ENCODE results near the gene PLPP7.
A peak's percentile ranks its signal among the peaks of the same experiment; 100 is the strongest.
"Not testable (repeated sequence)": the region's sequence is repeated elsewhere in the genome, so short reads cannot be mapped to it uniquely, and the experiment has no call there.

The PLPP7 gene

DNA sequence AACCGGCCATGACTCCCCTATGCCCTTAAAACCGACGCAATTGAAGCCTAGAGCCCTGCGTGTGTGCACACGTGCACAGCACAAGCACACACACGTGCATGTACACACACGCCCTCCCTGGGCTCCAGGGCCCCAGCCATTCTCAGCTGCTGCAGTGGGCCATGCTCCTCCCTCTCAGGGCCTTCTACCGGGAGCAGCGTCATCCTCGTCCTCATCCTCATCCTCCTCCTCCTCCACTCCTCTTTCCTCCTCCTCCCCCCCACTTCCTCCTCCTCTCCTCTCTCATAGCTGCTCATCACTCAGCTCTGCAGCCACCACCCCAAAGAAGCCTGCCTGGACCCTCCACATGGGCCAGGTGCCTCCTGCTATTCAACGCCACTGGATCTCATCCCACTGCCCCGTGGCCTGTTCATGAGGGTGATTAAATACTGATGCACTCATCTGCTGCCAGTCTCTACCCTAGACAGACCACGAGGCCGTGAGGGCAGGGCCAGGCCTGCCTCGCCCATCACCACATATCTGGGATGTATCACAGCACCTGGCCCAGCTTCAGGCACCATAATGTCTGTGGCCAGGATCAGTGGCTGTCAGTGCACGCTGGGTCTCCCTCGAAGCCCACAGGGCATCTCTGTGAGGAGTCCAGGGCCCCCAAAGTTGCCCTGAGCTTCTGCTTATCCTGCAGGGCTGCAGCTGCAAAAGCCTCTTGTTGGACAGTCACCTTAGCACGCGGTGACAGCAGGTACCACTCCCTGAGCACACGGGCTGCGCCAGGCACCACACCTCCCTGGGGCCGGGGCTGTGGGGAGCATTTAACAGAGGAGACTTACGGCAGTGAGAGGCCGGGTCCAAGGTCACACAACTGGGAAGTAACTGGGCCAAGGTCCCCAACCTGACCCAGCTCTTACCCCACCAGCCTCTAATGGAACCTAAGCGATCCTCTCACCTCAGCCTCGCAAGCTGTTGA lies 23.0 kb upstream of the PLPP7 start:
- DNase-seq (ENCODE audit: low read depth), result no peak

DNA sequence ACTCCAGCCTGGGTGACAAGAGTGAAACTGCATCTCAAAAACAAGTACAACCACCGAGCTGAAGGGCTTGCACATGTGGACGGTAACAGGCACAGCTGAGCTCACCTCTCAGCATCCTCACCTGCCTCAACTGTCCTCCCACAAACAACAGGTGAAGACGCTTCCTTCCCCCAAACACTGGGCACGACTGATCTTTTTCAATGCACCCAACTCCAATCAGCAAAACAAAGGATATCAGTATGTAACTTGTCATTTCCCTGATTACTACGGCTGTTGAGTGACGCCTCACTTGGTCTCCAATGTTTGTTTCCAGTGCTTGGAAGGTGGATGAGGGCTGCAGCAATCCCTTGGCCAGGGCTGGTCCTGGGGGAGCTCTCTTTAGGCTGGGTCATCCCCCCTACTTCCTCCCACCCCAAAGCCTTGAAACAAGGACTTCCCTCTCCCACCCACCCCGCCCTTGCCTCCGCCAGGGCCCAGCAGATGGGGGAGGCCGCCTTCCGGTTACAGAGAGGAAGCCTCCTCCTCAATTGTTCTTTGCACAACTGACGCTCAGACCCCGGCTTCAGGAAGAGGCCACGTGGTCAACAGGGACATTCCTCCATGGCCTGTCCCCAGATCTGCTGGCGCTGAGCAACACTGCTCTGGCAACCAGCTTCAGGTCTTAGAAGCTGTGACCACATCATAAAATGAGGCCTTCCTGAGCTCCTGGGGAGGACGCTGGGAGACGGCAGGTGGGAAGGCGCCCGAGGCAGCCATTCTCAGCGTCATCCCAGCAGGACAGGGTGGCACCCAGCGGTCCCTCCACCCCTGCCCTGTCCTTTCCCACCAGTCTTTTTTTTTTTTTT lies 19.1 kb upstream of the PLPP7 start:
- no peak for DNase-seq (ENCODE audit: low read depth)

DNA sequence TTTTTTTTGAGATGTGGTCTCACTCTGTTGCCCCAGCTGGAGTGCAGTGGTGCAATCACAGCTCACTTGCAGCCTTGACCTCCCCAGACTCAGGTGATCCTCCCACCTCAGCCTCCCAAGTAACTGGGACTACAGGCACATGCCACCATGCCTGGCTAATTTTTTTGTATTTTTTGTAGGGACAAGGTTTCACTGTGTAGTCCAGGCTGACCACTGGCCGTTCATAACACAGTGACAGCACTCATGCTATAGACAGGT lies 18.6 kb upstream of the PLPP7 start:
- DNase-seq (ENCODE audit: low read depth), result not testable (repeated sequence)

DNA sequence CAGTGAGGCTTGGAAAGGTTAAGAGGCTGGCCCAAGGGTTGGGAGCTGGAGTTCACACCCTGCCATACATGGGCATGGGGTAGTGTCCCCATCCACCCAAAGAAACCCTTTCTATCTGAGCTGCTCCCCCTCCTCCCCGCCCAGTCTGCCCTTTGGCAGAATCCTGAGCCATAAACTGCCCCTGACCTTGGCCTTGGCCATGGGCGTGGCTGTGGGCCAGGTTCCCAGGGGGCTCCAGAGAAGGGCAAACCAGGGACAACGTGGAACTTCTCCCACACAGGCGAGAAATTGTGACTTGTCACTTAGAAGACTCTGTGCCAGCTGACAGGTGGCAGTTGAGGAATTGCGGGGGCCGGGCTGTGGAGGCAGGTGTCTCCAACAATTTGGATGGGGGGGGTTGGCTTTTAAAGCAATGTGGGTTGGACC lies 18.0 kb upstream of the PLPP7 start:
- DNase-seq (ENCODE audit: low read depth), result no peak

DNA sequence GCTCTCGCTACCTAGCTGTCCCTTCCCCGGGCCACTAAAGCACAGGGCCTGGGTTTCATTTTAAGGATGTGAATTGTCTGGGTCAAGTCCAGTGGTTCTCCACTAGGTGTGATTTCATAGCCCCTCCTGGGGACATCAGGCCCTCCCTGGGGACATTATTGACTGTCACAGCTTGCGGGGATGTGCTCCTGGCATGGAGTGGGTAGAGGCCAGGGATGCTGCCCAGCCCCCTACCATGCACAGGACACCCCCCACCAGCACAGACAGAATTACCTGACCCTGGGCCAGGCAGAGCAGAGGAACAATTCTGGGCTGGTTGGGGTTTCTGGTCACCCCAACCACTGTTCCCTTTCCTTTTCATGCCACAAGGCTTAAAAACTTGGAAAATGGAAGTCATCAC lies 17.3 kb upstream of the PLPP7 start:
- DNase-seq (ENCODE audit: low read depth), result no peak

DNA sequence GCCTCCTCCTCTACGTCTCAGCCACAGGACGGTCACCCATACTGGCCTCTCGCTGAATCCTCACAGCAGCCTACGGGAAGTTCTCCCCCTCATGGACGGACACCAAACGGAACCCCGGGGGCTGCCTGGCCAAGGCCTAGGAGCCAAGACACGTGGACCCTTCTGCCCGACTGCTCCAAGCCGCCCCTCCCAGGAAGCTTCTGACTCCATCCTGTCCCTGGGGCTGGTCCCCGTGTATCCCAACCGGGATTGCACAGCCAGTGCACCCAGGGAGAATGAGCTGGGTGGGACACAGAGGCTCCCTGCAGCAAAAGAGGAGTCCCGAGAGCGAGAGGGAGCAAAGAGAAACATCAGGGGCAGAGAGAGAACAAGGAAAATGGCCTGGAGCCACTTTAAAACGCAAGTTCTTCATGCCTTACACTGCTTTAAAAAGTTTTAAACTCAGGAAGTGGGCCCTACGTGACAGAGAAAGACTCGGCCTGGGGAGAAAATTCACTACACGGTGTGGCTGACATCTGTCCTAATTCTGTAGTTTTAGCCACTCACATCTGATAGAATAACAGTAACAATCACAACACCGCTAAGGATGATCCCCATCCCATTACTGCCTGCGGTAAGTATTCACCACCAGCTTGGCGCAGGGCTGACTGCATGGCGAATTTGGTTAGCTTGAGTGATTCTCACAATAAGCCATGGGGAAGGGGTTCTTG lies 16.2 kb upstream of the PLPP7 start:
- DNase-seq (ENCODE audit: low read depth), result no peak

DNA sequence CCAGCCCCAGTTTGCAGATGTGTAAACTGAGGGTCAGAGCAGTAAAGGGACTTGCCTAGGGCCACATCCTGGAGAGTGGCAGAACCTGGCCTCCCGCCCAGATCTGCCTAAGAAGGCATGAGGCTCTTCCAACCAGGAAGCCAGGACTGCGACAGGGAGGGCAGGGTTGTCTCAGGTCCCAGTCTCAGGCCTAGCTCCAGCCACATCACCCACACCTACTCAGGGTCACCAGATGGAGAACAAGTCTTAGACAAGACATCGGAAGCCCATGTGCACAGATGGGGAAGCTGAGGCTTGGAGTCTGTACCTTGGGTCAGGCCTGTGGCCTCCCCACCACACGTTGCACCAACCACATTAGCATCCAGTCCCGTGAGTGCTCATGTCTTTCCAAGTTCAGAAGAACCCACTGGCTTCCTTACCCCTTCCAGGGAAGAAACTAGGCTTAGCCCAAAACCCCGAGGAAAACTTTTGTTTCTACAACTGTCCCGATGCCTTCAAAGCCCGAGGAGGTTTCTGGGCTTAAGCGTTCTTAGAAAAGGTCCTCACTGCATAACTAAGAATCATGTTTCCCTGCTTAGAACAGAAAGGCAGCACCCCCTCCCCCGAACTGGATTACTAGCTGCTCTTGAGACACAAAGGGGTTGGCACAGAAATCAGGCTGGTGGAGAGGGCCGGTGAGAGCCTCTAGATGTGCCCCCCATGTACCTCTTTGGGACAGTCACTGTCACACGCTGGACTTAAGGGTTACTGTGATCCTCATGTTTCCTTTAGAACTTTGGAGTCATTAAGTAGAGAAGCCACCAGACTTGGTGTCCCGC lies 15.5 kb upstream of the PLPP7 start:
- no peak for DNase-seq (ENCODE audit: low read depth)

DNA sequence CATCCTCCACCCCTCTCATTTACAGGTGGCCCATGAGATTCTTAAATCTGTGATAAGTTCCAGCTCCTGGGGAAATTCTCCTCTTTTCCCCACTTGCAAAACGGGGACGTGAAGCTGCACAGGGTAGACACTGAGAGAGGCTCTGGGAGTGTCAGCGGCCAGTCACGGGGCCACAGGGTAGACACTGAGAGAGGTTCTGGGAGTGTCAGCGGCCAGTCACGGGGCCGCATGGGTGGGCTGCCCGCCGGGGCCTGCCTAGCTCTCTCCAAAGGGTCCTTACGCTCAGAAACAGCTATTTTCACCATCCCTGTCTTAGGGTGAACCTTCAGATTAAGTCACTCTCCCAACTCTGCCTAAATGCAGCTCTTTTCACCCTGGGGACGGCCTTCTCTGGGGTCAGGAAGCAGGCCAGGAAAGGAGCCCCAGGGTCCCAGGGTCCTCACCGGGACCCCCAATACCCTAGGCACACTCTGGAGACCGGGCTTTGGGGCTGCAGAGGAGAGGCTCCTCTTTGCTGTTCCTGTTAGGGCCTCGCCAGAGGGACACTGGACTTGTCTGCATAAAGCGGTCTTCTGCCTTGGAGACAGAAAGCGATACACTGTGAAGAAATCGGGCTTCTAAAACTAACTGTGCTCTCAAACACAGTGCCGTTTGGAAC lies 14.7 kb upstream of the PLPP7 start:
- DNase-seq (ENCODE audit: low read depth), result no peak

DNA sequence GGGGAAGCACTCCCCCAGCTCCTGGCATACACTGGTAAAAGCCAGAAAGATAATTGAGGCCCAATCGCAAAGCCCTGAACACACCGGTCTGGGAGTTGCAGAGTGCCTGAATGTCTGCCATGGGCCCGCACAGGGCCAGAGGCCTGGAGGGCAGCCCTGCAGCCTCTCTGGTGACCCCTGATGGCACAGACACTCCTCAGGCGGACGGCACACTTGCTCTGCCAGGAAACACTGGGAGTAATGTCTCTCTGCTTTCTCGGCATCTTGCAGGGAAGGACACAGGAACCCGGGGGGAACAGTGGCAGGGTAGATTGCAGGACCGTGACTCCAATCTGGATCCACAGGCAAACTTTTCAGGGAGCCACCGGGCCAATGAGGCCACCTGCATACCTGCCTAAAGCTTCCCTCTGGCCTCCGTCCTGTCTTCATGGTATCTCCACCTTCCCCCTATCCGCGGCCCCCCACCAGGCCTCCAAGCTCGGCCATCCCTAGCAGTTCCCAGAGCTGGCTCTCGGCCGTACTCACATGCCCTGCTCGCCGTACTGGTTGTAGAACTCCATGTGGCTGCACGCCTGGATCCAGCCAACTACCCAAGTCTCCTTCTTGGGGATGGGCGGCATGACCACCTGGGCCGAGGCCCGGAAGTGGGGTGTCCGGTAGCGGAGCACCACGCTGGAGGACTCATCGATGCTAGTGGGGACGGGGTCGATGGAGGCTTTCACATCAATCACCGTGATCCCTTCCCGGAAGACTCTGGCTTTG lies 14.0 kb upstream of the PLPP7 start:
- DNase-seq (ENCODE audit: low read depth), result no peak

DNA sequence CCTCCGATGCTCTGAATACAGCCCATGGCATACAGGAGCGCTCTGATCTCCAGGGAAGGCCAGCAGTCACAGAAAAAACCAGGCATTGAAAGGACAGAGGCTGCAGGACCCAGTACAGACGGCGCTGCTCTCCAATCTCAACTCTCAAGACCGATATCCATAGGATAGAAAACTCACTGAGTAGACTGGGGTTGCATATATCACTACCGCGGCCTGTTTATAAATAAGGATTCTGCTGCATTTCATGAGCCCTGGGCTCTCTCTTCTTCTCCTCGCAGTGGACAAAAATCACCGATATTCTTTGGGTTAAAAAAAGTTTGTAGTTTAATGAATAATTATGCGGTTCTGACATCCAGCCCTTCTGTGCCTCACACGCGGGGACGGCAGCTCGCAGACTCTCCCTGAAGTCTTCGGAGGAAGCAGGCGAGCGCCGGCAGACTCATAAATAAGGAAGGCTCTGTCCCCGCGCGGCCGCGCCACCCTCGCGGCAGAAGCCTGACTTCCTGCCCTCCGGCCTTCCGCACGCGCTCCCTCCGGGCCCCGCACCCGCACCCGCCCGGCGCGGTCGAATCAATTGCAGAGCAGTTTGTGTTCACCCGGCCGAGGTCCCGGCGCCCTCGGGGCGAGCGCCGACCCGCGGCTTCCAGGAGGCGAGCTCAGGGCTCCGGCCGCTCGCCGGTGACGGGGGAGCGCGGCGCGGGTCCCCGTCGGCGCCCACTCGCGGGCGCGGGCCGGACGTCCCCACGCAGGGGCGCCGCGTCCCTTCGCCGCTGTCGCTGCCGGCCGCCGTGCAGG lies 13.2 kb upstream of the PLPP7 start, which contains the start of gene FAM78A:
TSS of gene FAM78A (minus strand) at position 417 of the 795 bp plus-strand sequence. CDS start at position 86, 331 bp downstream.
- DNase-seq (ENCODE audit: low read depth), result peak; percentile 15

DNA sequence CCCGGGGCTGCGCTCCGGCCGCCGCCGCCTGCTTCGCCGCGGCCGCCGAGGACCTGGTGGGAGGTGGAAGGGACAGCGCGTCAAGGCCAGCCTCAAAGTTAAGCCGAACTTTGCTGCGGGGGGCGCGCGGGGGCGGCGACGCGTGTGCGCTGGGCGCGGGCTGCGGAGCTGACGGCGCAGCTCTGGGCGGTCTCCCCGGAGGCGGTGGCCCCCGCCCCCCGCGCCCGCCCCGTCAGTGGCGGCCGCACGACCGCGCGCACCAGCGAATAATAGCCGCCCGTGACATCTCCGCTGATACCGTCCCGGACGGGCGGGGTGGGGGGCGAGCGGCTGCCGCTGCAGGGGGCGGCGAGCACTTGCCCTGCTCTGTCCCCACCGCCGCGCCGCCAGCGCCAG lies 12.6 kb upstream of the PLPP7 start:
- no peak for DNase-seq (ENCODE audit: low read depth)

DNA sequence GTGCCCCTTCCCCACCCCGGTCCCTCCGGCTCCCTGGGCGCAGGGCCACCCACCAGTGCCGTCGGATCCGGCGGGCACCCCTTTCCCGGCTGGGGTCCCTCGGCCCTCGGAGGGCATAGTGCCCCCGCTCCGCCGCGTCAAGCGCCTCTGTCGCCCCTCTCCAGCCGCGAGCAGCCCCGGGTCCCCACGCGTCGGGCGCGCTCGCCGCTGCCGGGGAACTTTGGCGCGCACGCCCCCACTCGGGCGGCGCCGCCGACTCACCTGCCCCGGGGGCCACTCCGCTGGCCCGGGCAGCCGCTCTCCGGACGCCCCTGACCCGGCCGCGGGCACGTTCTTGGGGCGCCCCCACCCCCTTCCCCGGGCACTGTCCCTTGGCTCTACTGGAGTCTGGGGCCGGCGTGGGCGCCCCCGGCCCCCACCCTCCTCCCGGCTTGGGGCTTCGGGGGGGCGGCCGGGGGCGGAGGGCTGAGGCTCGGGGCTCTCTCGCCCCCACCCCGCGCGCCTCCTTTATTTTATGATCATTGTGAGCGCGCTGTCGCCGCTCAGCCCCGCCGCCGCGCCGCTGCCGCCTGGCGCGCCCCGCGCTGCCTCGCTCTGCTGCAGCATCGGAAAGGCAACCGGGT lies 12.1 kb upstream of the PLPP7 start:
- no peak for DNase-seq (ENCODE audit: low read depth)

DNA sequence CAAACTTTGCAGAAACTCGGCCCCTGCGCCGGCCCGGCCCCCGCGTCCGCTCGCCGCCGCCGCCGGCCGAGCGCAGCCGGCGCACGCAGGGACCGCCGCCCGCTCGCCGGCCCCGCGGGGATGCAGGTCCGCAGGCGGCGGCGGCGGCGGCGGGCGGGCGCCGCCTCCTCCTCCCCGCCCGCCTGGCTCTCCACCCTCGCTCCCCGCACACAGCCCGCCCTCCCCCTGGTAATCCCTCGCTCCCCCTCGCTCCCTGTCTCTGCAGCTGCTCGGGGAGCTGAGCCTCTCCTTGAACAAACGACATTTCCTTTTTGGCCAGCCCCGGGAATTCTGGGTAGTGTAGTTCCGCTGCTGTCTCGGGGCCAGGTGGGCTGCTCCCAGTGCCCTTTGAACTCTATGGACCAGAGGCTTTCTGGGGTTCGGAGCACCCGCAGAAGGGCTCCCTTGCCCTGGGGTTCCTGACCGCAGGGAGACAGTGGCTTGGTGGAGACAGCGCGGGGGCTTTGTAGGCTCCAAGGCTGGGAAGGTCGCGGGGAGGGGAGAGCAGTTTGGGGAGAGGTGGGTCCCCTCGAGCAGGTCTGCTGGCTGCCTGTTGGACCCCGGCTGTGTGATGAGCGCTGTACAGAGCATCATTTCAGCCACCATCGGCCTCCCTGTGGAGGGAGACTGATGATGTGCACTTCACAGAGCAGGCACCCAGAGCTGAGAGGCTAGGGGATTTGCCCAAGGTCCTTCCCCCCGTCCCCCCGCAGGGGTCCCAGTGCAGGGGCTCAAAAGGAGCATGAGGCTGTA lies 11.4 kb upstream of the PLPP7 start:
- DNase-seq (ENCODE audit: low read depth), result peak; percentile 78

DNA sequence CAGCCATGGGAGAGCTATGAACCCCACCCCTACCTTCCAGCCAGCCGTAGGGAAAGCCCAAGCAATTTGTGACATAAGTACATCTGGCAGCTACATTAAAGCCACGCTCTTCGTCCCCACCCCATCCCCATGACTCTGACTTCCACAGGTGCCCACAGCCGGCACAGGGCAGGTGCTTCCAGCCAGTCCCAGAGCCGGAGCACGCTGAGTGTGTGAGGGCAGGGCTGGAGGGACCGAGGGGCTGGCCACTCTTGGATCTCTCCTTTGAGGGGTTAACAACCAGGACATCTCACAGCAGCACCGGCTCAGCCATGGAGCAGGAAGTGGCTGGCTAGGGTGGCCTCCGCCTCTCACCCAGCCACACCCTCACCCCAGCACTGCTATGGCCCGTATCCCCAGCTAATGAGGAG lies 10.8 kb upstream of the PLPP7 start:
- DNase-seq (ENCODE audit: low read depth), result no peak

DNA sequence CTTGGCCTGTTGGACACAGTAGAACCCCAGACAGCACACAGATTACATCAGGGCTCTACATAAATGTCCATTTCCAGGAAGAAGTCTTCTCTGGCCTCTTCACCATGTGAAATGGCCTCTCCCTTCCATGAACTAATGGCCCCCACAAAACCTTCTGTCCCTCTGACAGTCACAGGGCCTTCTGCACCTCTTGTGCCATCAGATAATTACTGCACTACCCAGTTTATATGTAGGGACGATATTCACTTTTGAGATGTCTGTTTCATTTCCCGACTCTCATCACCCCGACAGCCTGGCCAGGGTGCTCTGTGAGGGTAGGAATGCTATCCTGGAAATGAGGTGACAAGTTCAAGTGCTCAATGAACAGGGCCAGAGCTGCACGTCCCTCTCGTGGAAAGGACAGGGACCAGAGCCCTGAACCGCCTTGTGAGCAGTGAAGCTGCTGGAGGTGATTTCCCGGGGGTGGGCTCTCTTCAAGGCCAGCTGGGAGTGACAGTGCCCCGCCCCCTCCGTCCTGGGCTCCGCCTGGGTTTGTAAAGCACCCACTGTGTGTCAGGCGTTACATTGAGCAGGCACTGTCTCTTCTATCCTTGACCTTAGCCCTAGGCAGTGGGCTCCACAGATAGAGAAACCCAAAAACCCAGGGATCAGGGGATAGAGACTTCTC lies 10.2 kb upstream of the PLPP7 start:
- DNase-seq (ENCODE audit: low read depth), result no peak

DNA sequence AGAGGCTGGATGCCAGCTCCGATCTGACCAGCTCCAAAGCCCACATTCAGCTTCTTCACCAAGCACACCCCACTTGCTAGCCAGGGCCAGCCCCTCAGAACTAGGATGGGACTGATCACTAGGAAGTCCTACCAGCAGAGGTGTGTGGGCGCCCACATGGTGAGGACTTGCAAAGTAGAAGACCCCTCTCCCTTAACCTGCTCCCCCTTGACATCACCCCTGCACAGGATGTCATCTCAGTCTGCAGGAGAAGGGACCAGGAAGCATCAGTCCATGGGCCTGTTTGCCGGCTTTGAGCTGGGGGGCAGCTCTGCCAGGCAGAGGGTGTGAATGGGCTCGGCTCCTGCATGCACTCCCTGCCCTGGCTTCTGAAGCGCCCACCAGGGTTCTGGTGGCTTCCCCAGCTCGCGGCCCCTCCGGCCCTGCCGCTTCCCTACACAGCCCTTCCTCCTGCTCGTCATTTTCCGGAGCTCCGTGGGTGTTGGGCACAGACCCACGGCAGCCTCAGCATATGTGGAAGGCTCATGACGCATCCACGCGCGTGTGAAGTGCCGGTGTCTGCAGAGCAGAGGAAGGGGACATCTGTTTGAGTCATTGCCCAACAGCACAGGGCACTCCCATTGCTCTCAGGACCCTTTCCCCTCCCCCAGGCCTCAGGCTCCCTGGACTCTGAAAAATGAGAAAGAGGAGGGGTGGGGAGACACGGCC lies 9.5 kb upstream of the PLPP7 start:
- no peak for DNase-seq (ENCODE audit: low read depth)

DNA sequence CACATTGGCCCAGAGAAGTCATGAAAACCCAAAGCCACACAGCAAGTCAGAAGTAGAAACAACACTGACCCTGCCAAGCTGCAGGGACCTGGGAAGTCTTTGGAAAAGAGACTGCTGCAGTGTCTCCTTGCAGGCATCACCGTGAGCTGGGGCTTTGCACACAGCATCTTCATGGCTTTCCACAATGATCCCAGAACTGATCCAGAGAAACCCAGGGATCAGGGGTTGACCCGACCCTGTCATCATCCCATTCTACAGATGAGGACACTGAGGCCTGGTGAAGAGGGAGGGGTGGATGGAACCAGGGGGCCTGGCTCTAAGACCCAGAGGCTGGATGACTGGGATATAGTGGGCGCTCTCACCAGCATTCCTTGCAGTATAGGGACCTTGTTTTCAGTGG lies 8.9 kb upstream of the PLPP7 start:
- no peak for DNase-seq (ENCODE audit: low read depth)
